HepG2 (cell line): ENCODE data around the gene ABT1. TPM values are rescaled to one million over a fixed set of nuclear protein-coding genes. Genes with fewer than 3 reads are reported as not detected.

Experiments
- ARHGAP35 ChIP-seq: sonication (generic); formaldehyde crosslinking; IDR thresholded peaks from 2 replicates; pipeline ENCODE4 v1.9.0; 2022; ENCODE audit warnings: mild to moderate bottlenecking, inconsistent platforms, moderate library complexity, missing genetic modification reagents, borderline replicate concordance
- ATRX ChIP-seq: sonication (generic); formaldehyde crosslinking; IDR thresholded peaks from 2 replicates; pipeline ENCODE4 v1.4.0; 2020; ENCODE audit warnings: missing genetic modification reagents, borderline replicate concordance
- CBX5 ChIP-seq: sonication (generic); formaldehyde crosslinking; IDR thresholded peaks from 2 replicates; pipeline ENCODE4 v1.4.0; 2020; ENCODE audit warnings: missing genetic modification reagents, borderline replicate concordance
- EED ChIP-seq: sonication (generic); formaldehyde crosslinking; IDR thresholded peaks from 2 replicates; pipeline ENCODE4 v1.5.0; 2020; ENCODE audit warnings: mild to moderate bottlenecking, missing genetic modification reagents
- HHEX ChIP-seq: IDR thresholded peaks from 2 replicates; pipeline ENCODE4 v1.6.1; 2016; ENCODE audit warnings: control low read depth
- KLF16 ChIP-seq, 2 experiments: sonication (generic) in 1 of 2; formaldehyde crosslinking in 1 of 2; IDR thresholded peaks; 2 replicates each; pipeline versions ENCODE4 v1.6.1 to v1.8.0; 2016 to 2023; ENCODE audit warnings: missing genetic modification reagents in 2 of 2, missing compliant biosample characterization in 1 of 2
- MEIS1 ChIP-seq: sonication (generic); formaldehyde crosslinking; IDR thresholded peaks from 2 replicates; pipeline ENCODE4 v1.9.0; 2021; ENCODE audit warnings: mild to moderate bottlenecking, missing genetic modification reagents, moderate library complexity, borderline replicate concordance
- MIER2 ChIP-seq: IDR thresholded peaks from 2 replicates; pipeline ENCODE4 v1.6.1; 2016; ENCODE audit warnings: missing biosample characterization, missing genetic modification reagents
- MTF2 ChIP-seq: sonication (generic); formaldehyde crosslinking; IDR thresholded peaks from 2 replicates; pipeline ENCODE4 v1.5.0; 2020; ENCODE audit warnings: missing genetic modification reagents, borderline replicate concordance
- PCBP1 ChIP-seq: fragments of 200-400 bp; formaldehyde crosslinking; IDR thresholded peaks from 2 replicates; pipeline ENCODE4 v1.6.1; 2017; ENCODE audit warnings: mild to moderate bottlenecking, low read depth, low read length, borderline replicate concordance
- TMF1 ChIP-seq: sonication (generic); formaldehyde crosslinking; IDR thresholded peaks from 2 replicates; pipeline ENCODE4 v1.8.1; 2022; ENCODE audit warnings: low read depth, missing genetic modification reagents
- ZFP62 ChIP-seq: sonication (generic); formaldehyde crosslinking; IDR thresholded peaks from 2 replicates; pipeline ENCODE4 v1.4.0; 2020; ENCODE audit warnings: missing genetic modification reagents
- ZNF264 ChIP-seq: sonication (generic); formaldehyde crosslinking; IDR thresholded peaks from 2 replicates; pipeline ENCODE4 v1.4.0; 2020; ENCODE audit warnings: missing genetic modification reagents
- ZNF333 ChIP-seq: sonication (generic); formaldehyde crosslinking; IDR thresholded peaks from 2 replicates; pipeline ENCODE4 v1.4.0; 2020; ENCODE audit warnings: mild to moderate bottlenecking, missing genetic modification reagents, borderline replicate concordance
- ZNF605 ChIP-seq: sonication (generic); formaldehyde crosslinking; IDR thresholded peaks from 2 replicates; pipeline ENCODE4 v1.8.0; 2022; ENCODE audit warnings: mild to moderate bottlenecking, missing genetic modification reagents
- ZNF724P ChIP-seq: sonication (generic); formaldehyde crosslinking; IDR thresholded peaks from 2 replicates; pipeline ENCODE4 v1.8.0; 2022; ENCODE audit warnings: missing genetic modification reagents, borderline replicate concordance
- polyA plus RNA-seq, 8 experiments: library from polyadenylated mRNA; depleted of rRNA in 3 of 8; stranded (reverse) in 7 of 8; unstranded in 1 of 8; fragments of >200 nt; fragmentation: Illumina TruSeq in 4 of 8; extraction: Trizol in 4 of 8; gene quantifications; 2 replicates each; pipeline versions ENCODE4 v1.2.1 to v1.2.3, GENCODE V29; 2011 to 2016; ENCODE audit warnings: low read depth in 4 of 8, missing spikeins in 1 of 8, mixed read lengths in 1 of 8; ENCODE audit not compliant: insufficient read depth in 1 of 8
- total RNA-seq, 5 experiments: library from RNA; depleted of rRNA; stranded (reverse); fragments of >200 nt; fragmentation: Illumina TruSeq; extraction: Trizol; gene quantifications; 2 replicates each; pipeline ENCODE4 v1.2.3, GENCODE V29; 2016; ENCODE audit warnings: low read depth in 1 of 5
- TF ChIP-seq, protein P1 (sequence below): sonication (generic); formaldehyde crosslinking; conservative IDR thresholded peaks from 2 replicates; pipeline ENCODE4 v1.4.0; 2020; ENCODE audit warnings: missing genetic modification reagents
- TF ChIP-seq, protein P2 (sequence below): sonication (generic); formaldehyde crosslinking; IDR thresholded peaks from 2 replicates; pipeline ENCODE4 v1.4.0; 2020; ENCODE audit warnings: mild to moderate bottlenecking, missing genetic modification reagents, borderline replicate concordance
- TF ChIP-seq, protein P3 (sequence below): sonication (generic); formaldehyde crosslinking; IDR thresholded peaks from 2 replicates; pipeline ENCODE4 v1.4.0; 2020; ENCODE audit warnings: missing genetic modification reagents, borderline replicate concordance

Gene ABT1
- total and polyA plus RNA-seq, 2 of the 13 experiments (the other 11 are each of a cell fraction or from before 2014, with no cell fraction given) = 38.4 TPM

DNA sequence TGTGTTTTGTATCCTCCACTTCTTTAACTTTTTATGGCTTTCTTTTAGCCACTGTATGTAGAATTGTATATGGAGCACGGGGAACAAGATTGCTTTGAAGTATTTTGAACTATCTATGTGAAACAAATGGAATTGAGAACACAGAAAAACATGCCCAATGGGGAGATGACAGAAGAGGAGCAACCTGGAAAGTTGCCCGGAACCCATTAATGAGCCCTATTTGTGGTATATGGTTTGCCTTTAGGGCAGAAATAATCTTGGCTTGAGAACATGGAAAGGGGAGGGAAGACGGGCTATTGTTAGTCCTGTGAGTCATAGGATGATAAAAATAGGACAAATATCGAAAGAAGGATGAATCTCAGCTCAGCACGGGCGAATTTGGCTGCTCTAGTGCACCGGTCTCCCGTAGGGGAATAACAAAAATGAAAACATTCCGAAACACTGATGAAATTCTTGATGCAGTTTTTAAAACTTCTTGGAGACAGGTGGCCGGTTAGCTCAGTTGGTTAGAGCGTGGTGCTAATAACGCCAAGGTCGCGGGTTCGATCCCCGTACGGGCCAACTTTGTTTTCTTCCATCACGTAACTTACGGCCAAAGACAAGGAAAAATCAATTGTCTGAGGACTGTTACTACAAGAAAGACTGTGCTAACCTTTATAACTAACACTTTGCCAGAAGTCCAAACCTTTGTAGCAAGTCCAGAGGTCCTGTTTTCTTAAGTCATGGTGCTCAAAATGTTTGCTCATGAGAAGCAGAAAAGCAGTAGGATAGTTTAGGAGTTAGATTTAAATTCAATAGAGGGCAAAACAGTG, 42.9 kb upstream of the ABT1 start (continued):
- TF ChIP-seq, protein P1, sequence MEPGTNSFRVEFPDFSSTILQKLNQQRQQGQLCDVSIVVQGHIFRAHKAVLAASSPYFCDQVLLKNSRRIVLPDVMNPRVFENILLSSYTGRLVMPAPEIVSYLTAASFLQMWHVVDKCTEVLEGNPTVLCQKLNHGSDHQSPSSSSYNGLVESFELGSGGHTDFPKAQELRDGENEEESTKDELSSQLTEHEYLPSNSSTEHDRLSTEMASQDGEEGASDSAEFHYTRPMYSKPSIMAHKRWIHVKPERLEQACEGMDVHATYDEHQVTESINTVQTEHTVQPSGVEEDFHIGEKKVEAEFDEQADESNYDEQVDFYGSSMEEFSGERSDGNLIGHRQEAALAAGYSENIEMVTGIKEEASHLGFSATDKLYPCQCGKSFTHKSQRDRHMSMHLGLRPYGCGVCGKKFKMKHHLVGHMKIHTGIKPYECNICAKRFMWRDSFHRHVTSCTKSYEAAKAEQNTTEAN (CRISPR knock-in tag) = 0 out of 2 replicates have a peak, but pooled peaks have one; percentile 6
- TF ChIP-seq ZNF724P (CRISPR knock-in tag) (no peak), ATRX (CRISPR knock-in tag) (no peak), PCBP1 (no peak), ARHGAP35 (no peak), KLF16 (CRISPR knock-in tag; IDR thresholded peaks at IDR 0.05) (peak in 1 of 2 experiments; percentile 56; a peak in 2 of 4 replicates), MEIS1 (CRISPR knock-in tag) (0 out of 2 replicates have a peak, but pooled peaks have one; percentile 39), TMF1 (CRISPR knock-in tag) (no peak), MIER2 (CRISPR knock-in tag) (no peak), ZNF264 (CRISPR knock-in tag) (no peak), ZFP62 (CRISPR knock-in tag) (peak; percentile 91; the same call in 1 of the 2 replicates), ZNF605 (CRISPR knock-in tag) (no peak), EED (no peak), ZNF333 (CRISPR knock-in tag) (no peak), CBX5 (CRISPR knock-in tag) (no peak; the same call in 1 of the 2 replicates), MTF2 (CRISPR knock-in tag) (no peak), HHEX (no peak)
- TF ChIP-seq, protein P2, sequence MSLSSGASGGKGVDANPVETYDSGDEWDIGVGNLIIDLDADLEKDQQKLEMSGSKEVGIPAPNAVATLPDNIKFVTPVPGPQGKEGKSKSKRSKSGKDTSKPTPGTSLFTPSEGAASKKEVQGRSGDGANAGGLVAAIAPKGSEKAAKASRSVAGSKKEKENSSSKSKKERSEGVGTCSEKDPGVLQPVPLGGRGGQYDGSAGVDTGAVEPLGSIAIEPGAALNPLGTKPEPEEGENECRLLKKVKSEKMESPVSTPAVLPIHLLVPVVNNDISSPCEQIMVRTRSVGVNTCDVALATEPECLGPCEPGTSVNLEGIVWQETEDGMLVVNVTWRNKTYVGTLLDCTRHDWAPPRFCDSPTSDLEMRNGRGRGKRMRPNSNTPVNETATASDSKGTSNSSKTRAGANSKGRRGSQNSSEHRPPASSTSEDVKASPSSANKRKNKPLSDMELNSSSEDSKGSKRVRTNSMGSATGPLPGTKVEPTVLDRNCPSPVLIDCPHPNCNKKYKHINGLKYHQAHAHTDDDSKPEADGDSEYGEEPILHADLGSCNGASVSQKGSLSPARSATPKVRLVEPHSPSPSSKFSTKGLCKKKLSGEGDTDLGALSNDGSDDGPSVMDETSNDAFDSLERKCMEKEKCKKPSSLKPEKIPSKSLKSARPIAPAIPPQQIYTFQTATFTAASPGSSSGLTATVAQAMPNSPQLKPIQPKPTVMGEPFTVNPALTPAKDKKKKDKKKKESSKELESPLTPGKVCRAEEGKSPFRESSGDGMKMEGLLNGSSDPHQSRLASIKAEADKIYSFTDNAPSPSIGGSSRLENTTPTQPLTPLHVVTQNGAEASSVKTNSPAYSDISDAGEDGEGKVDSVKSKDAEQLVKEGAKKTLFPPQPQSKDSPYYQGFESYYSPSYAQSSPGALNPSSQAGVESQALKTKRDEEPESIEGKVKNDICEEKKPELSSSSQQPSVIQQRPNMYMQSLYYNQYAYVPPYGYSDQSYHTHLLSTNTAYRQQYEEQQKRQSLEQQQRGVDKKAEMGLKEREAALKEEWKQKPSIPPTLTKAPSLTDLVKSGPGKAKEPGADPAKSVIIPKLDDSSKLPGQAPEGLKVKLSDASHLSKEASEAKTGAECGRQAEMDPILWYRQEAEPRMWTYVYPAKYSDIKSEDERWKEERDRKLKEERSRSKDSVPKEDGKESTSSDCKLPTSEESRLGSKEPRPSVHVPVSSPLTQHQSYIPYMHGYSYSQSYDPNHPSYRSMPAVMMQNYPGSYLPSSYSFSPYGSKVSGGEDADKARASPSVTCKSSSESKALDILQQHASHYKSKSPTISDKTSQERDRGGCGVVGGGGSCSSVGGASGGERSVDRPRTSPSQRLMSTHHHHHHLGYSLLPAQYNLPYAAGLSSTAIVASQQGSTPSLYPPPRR (CRISPR knock-in tag) = no peak
- TF ChIP-seq, protein P3, sequence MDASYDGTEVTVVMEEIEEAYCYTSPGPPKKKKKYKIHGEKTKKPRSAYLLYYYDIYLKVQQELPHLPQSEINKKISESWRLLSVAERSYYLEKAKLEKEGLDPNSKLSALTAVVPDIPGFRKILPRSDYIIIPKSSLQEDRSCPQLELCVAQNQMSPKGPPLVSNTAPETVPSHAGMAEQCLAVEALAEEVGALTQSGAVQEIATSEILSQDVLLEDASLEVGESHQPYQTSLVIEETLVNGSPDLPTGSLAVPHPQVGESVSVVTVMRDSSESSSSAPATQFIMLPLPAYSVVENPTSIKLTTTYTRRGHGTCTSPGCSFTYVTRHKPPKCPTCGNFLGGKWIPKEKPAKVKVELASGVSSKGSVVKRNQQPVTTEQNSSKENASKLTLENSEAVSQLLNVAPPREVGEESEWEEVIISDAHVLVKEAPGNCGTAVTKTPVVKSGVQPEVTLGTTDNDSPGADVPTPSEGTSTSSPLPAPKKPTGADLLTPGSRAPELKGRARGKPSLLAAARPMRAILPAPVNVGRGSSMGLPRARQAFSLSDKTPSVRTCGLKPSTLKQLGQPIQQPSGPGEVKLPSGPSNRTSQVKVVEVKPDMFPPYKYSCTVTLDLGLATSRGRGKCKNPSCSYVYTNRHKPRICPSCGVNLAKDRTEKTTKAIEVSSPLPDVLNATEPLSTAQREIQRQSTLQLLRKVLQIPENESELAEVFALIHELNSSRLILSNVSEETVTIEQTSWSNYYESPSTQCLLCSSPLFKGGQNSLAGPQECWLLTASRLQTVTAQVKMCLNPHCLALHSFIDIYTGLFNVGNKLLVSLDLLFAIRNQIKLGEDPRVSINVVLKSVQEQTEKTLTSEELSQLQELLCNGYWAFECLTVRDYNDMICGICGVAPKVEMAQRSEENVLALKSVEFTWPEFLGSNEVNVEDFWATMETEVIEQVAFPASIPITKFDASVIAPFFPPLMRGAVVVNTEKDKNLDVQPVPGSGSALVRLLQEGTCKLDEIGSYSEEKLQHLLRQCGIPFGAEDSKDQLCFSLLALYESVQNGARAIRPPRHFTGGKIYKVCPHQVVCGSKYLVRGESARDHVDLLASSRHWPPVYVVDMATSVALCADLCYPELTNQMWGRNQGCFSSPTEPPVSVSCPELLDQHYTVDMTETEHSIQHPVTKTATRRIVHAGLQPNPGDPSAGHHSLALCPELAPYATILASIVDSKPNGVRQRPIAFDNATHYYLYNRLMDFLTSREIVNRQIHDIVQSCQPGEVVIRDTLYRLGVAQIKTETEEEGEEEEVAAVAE (CRISPR knock-in tag) = no peak
